Ureter (tissue), 1 donor: Measurements from ENCODE around the gene GPA33. TPM values are rescaled to one million over a fixed set of nuclear protein-coding genes. Genes with fewer than 3 reads are reported as not detected.

Experiments
- DNase-seq: peaks from one replicate; pipeline ENCODE4 v3.0.0-alpha.2; 2020; ENCODE audit warnings: low spot score
- total RNA-seq: library from RNA; stranded (reverse); gene quantifications from one replicate; pipeline ENCODE4 v1.2.4, GENCODE V29; 2023
- donor health status: DM: yes; HTN: yes; CAD: no.

Gene GPA33
- total RNA-seq, 1 donor from 2014 or later, result 0.16 TPM

- DNase-seq, result no peak
Observed at GRCh38 chr1:167086033-167086432, 4.1 kb downstream of the GPA33 start.

DNA sequence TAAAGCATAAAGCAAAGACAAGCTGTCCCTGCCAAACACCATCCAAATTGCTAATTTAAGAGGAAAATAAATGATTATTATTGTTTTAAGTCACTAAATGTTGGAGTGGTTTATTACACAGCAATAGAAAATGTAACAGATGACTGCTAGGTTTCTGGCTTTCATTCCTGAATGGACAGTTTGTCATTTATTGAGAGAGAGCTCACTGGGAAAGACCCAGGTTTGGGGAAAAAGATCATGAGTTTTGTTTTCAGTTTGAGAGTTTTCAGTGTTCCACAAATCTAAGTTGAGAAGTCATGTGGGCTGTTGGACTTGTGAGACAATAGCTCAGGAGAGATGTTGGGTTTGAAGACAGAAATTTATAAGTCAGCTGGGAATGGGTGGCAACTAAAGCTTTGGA, 5.4 kb downstream of the GPA33 start:
- no peak for DNase-seq

GRCh38 chr1:167083871-167084270, 6.3 kb downstream of the GPA33 start:
- no peak for DNase-seq

- no peak for DNase-seq
Observed at GRCh38 chr1:167083066-167083665, 7.0 kb downstream of the GPA33 start.

DNA sequence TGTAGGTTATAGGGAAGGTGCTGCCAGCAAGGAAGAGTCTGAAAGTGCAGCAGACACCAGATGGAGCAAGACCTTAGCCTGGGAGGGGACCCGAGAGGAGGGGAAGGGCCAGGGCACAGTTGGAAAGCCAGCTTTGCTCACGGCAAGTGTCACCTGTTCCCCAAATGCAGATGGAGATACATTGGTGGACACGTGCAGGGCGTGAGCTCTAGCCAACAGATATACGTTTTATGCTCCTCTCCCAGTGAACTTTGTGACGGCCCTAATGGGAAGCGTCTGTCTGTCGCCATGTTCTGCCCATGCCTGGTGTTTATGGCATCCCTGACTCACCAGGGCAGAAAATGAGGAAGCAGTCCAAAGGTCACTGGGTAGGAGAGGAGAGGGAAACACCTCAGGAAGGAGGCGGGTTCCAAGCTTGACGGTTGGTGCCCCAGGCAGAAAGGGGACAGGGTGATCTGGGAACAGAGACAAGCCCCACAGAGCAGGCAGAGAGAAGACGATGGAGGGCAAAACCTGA, 7.6 kb downstream of the GPA33 start:
- no peak for DNase-seq

DNA sequence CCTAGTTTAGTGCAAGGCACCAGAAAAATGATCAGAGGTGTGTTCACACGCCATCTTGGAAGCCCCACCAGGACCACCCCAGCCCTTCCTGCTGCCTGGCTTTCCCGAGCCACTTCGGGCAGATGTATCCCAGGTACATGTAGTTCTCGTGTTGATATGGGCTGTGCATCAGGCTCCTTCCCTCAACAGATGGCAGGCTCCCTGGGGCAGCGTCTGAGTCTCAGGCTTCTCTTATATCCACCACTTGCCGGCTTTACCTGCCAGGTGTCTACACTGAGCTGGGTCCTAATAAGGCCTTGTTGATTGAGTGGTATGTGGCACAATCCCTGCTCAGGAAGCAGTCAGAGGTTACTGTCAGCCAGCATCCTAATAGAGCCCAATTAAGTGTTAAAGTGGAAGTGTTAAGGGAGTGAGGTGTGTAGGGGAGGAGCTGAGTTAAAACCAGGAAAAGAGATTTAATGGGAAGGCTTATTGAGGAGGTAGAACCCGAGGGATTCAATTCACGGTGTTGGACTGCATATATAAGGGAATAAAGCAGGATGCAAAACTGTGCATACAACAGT, 8.5 kb downstream of the GPA33 start:
- no peak for DNase-seq

DNA sequence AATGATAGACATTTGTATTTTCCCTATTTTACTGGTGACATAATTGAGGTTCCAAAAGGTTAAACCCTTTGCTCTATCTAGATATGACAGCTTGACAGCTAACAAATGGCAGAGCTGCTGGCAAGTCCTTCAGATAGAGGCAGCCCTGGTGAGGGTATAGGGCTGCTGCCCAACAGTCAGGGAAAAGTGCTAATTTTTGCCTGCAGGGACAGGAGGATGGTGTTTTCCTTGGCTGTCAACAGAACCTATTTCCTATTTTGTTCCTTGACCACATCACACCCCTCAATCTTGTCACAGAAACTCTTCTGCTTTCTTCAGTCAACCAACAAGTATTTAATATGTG, 12.3 kb downstream of the GPA33 start:
- no peak for DNase-seq

GRCh38 chr1:167077128-167077867, 12.9 kb downstream of the GPA33 start:
- no peak for DNase-seq

DNA sequence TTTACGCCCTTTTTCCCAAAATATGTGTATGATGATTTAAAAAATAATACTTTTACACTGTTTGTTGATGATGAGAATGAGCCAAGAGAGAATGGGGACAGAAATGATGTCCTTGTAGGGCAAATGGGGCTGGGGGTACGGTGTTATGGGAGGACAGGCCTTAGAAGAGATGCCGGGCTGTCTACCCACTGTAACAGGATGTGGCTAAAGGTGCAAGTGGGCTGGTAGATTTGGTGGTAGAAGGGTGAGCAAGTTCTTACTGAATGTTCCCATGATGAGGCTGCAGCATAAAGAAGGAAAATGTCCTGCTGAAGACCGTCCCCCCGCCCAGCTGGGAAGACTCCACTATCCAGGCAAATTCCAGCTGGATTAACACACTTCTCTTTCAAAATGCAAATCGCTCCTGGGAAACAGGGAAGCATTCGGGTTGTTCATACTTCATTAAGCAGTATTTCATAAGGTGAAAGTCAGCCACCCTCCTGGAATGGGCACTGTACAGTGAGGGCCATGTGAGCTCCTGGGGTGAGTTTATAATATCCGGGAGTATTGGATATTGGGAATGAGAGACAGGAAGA, 14.0 kb downstream of the GPA33 start:
- no peak for DNase-seq

GRCh38 chr1:167071286-167071685, 18.9 kb downstream of the GPA33 start:
- no peak for DNase-seq

DNA sequence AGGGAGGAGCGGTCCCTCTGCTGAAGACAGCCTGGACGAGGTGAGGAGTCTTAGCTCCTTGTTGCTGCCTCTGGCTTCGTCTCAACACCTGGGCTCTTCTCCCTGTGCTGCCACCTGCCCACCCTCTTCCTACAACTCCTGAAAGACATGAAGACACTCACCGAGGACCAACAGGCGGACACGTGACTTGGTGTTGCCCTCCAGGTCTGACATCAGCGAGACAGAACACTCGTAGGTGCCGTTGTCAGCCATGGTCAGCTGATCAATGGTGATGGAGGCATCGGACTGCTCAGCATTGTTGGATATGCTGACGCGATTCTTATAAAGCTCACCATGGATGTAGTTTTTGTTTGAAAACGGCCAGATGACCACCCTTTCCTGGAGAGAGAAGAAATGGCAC, 21.4 kb downstream of the GPA33 start:
- DNase-seq, result no peak

DNA sequence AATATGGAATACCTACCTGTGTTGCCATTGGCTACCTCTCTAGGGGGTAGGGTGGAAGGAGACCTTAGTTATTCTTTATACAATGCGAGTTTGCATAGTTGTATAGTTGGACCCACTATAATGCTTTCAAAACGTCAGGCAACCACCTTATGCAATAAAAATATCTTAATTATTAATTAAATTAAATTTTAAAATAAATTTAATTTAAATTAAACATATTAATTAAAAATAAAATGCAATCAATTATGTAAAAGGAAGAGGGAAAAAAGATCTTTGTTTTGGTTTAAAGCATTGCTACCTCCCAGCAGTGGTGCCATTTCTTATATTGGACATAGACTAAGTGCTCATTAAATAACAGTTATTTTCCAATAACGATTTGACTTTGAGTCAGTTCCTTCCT, 22.3 kb downstream of the GPA33 start:
- no peak for DNase-seq

GRCh38 chr1:167066333-167067122, 23.6 kb downstream of the GPA33 start:
- DNase-seq, result peak; percentile 79

DNA sequence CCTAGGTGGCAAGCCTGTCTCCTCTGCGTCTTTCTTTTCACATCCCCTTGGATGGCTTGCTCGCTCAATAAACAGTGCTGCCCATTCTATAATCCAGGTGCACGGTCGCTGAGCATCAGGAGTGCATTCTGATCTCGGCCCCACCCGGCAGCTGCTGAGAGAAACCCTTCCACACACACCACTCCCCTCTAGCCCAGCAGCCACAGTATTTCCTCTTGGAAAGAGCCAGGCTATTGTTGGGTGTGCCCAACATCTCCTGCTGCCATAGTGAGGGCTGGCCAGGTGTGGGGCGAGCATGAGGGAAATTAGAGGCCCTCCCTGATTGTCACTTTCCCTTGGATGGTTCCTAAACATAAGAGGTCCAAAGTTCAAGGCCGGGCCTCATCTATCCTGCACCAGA, 24.7 kb downstream of the GPA33 start:
- no peak for DNase-seq

DNA sequence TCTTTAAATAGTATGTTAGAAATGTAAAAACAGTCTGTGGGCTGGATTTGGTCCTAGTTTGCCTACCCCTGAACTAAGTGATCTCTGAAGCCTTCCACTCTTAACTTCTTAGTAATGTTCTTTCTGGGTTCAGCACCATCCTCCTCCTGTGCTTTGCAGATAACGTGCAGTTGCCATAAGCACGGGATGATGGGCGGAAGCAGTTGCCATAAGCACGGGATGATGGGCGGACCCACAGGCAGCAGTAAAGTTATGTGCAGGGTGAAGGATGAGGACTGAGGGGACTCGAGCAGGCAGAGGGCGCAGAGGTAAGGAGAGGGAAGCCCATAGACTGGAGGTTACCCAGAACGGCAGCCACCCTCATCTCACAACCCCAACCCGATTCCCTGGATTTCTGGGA, 25.6 kb downstream of the GPA33 start:
- no peak for DNase-seq

DNA sequence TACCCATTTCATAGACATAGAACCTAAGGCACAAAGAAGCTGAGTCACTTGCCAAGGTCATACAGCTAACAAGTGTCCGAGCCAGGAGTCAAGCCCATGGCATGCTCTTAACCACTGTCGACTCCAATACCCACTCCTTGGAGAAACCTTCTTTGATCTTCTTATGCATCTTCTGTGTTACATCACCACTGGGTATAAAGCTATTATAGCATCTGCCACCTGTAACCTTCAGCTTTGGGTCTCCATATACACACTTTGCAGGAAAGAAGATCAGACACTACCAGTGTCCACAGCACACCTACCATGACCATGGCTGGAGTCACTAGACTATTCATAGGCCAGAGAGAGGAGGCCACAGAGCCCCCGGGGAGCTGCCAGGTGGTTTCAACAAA, 29.1 kb downstream of the GPA33 start:
- no peak for DNase-seq

DNA sequence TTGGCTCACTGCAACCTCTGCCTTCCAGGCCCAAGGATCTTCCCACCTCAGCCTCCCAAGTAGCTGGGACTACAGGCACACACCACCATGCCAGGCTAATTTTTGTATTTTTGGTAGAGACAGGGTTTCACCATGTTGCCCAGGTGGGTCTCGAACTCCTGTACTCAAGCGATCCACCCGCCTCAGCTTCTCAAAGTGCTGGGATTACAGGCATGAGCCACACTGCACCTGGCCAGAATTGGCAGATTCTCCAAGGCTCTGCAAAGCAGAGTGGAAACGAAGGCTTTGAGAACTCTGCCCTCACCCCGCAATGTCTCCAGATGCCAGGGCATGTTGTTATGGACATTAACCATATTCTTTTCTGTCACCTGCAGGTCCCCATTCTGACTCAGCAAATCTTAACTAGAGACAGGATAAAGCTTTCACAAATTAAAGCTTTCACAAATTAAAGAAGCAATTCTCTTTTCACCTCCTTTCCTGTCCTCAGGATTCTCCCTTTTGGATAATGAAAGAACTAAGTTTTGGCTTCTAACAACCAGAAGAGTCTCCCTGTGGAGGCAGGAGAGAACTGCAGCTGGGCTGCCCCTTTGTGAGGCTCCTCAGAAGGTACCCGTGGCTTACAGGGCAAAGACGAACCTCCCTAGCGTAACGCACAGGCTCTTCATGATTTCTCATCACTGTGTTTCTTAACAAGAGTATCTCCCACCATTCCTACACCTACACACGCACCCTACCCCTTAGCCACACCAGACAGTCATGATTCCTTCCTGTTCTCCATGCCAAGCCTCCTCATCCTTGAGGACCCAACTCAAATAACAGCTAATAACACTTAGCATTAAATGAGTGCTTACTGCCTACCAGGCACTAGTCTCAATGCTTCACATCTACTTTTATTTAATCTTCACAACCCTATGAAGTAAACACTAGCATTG, 29.8 kb downstream of the GPA33 start:
- DNase-seq, result no peak

- DNase-seq, result no peak
Observed at GRCh38 chr1:167059809-167060107, 30.4 kb downstream of the GPA33 start.

- DNase-seq, result peak; percentile 75
Observed at GRCh38 chr1:167059045-167059808, 30.9 kb downstream of the GPA33 start.

- DNase-seq, result no peak
Observed at GRCh38 chr1:167057241-167057688, 32.9 kb downstream of the GPA33 start.
